Measurements from ENCODE around the gene COL25A1.

DNA sequence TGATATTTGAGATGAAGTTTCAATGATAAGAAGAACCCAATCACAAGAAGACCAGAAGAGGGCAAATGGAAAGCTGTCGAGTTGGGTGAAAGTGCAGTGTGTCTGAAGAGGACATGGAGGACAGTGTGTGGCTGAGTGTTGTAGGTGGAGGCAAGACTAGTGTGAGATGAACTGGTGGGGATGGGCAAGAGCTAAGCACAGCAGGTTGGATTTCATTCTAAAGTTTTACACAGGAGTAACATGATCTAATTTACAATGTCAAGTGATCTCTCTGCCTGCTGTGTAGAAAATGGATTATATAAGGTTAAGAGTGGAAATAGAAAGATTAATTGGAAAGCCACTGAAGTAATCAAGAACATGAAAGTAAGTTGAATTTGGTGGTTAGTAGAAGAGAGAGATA, 331.0 kb downstream of the COL25A1 start:
- TF ChIP-seq, protein P1, sequence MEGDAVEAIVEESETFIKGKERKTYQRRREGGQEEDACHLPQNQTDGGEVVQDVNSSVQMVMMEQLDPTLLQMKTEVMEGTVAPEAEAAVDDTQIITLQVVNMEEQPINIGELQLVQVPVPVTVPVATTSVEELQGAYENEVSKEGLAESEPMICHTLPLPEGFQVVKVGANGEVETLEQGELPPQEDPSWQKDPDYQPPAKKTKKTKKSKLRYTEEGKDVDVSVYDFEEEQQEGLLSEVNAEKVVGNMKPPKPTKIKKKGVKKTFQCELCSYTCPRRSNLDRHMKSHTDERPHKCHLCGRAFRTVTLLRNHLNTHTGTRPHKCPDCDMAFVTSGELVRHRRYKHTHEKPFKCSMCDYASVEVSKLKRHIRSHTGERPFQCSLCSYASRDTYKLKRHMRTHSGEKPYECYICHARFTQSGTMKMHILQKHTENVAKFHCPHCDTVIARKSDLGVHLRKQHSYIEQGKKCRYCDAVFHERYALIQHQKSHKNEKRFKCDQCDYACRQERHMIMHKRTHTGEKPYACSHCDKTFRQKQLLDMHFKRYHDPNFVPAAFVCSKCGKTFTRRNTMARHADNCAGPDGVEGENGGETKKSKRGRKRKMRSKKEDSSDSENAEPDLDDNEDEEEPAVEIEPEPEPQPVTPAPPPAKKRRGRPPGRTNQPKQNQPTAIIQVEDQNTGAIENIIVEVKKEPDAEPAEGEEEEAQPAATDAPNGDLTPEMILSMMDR (IDR thresholded peaks at IDR 0.05 in 2 of 3, conservative IDR thresholded peaks at IDR 0.05 in 1 of 3; ENCODE audit: borderline replicate concordance in 1 of 3, insufficient read depth in 1 of 3, low read depth in 2 of 3, low read length in 2 of 3): no peak
- no peak for TF ChIP-seq POLR2A (IDR thresholded peaks at IDR 0.05; ENCODE audit: borderline replicate concordance, extremely low read depth, insufficient read depth, insufficient read length)
- TF ChIP-seq EZH2 (IDR thresholded peaks at IDR 0.05): no peak
- TF ChIP-seq SP1 (IDR thresholded peaks at IDR 0.05; ENCODE audit: low read depth): no peak
- TF ChIP-seq, protein P2, sequence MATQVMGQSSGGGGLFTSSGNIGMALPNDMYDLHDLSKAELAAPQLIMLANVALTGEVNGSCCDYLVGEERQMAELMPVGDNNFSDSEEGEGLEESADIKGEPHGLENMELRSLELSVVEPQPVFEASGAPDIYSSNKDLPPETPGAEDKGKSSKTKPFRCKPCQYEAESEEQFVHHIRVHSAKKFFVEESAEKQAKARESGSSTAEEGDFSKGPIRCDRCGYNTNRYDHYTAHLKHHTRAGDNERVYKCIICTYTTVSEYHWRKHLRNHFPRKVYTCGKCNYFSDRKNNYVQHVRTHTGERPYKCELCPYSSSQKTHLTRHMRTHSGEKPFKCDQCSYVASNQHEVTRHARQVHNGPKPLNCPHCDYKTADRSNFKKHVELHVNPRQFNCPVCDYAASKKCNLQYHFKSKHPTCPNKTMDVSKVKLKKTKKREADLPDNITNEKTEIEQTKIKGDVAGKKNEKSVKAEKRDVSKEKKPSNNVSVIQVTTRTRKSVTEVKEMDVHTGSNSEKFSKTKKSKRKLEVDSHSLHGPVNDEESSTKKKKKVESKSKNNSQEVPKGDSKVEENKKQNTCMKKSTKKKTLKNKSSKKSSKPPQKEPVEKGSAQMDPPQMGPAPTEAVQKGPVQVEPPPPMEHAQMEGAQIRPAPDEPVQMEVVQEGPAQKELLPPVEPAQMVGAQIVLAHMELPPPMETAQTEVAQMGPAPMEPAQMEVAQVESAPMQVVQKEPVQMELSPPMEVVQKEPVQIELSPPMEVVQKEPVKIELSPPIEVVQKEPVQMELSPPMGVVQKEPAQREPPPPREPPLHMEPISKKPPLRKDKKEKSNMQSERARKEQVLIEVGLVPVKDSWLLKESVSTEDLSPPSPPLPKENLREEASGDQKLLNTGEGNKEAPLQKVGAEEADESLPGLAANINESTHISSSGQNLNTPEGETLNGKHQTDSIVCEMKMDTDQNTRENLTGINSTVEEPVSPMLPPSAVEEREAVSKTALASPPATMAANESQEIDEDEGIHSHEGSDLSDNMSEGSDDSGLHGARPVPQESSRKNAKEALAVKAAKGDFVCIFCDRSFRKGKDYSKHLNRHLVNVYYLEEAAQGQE (IDR thresholded peaks at IDR 0.05; ENCODE audit: low read depth): no peak
- no peak for TF ChIP-seq RAD21 (IDR thresholded peaks at IDR 0.05; ENCODE audit: low read depth)
